Mesenchymal stem cell (in vitro differentiated cells and primary cell): ENCODE data around the gene CSTPP1.

Experiments
- DNase-seq: peaks from one replicate; pipeline ENCODE4 v3.0.0-alpha.2; 2013
- H2AFZ ChIP-seq: one replicate; pipeline ENCODE4 v1.6.1; 2013; ENCODE audit warnings: low read depth, mild to moderate bottlenecking, control low read depth, inconsistent platforms, low read length, moderate library complexity
- H2AK5ac ChIP-seq: 2 replicates; pipeline ENCODE4 v1.6.1; 2013; ENCODE audit warnings: low read length, moderate library complexity, mild to moderate bottlenecking, inconsistent platforms; ENCODE audit not compliant: severe bottlenecking
- H2BK120ac ChIP-seq: one replicate; pipeline ENCODE4 v1.6.1; 2013; ENCODE audit warnings: low read depth, mild to moderate bottlenecking, inconsistent platforms, low read length, moderate library complexity
- H2BK12ac ChIP-seq, 2 experiments: one replicate each; pipeline ENCODE4 v1.6.1; 2013; ENCODE audit warnings: inconsistent platforms in 2 of 2, low read length in 2 of 2, mild to moderate bottlenecking in 2 of 2, moderate library complexity in 2 of 2, control low read depth in 1 of 2
- H2BK15ac ChIP-seq: one replicate; pipeline ENCODE4 v1.6.1; 2013; ENCODE audit warnings: mild to moderate bottlenecking, low read depth, inconsistent platforms; ENCODE audit not compliant: poor library complexity, severe bottlenecking
- H2BK5ac ChIP-seq: 2 replicates; pipeline ENCODE4 v1.6.1; 2013; ENCODE audit warnings: low read depth, mild to moderate bottlenecking, low read length, control low read depth, inconsistent platforms; ENCODE audit not compliant: poor library complexity, severe bottlenecking
- H3K14ac ChIP-seq, 2 experiments: one replicate each; pipeline ENCODE4 v1.6.1; 2013; ENCODE audit warnings: inconsistent platforms in 2 of 2, low read length in 2 of 2, control low read depth in 1 of 2, mild to moderate bottlenecking in 1 of 2, moderate library complexity in 1 of 2
- H3K18ac ChIP-seq, 2 experiments: one replicate each; pipeline ENCODE4 v1.6.1; 2013; ENCODE audit warnings: inconsistent platforms in 2 of 2, low read length in 2 of 2, control low read depth in 1 of 2, low read depth in 1 of 2, mild to moderate bottlenecking in 1 of 2
- H3K23ac ChIP-seq, 2 experiments: one replicate each; pipeline ENCODE4 v1.6.1; 2013; ENCODE audit warnings: inconsistent platforms in 2 of 2, low read length in 2 of 2, mild to moderate bottlenecking in 2 of 2, moderate library complexity in 2 of 2, control low read depth in 1 of 2
- H3K27ac ChIP-seq: 2 replicates; pipeline ENCODE4 v1.5.1; 2013; ENCODE audit warnings: mild to moderate bottlenecking, moderate library complexity, low read length, control low read depth, inconsistent platforms; ENCODE audit not compliant: poor library complexity, severe bottlenecking
- H3K27me3 ChIP-seq, 2 experiments: 2 replicates each; pipeline versions ENCODE4 v1.6.1 to v1.7.0; 2013; ENCODE audit warnings: low read length in 2 of 2, mild to moderate bottlenecking in 2 of 2, moderate library complexity in 2 of 2, control low read depth in 1 of 2, inconsistent platforms in 1 of 2; ENCODE audit not compliant: control insufficient read depth in 1 of 2, insufficient read depth in 1 of 2
- H3K36me3 ChIP-seq, 2 experiments: 2 replicates each; pipeline versions ENCODE4 v1.6.1 to v1.7.0; 2013; ENCODE audit warnings: low read length in 2 of 2, control low read depth in 1 of 2, inconsistent platforms in 1 of 2, low read depth in 1 of 2, mild to moderate bottlenecking in 1 of 2; ENCODE audit not compliant: insufficient read depth in 2 of 2, control insufficient read depth in 1 of 2
- H3K4ac ChIP-seq, 2 experiments: one replicate each; pipeline ENCODE4 v1.6.1; 2013; ENCODE audit warnings: inconsistent platforms in 2 of 2, low read length in 2 of 2, mild to moderate bottlenecking in 2 of 2, moderate library complexity in 2 of 2, control low read depth in 1 of 2, low read depth in 1 of 2
- H3K4me1 ChIP-seq: 2 replicates; pipeline ENCODE4 v1.6.1; 2013; ENCODE audit warnings: low read depth, low read length, control low read depth; ENCODE audit not compliant: control insufficient read depth, insufficient read depth
- H3K4me2 ChIP-seq: 2 replicates; pipeline ENCODE4 v1.6.1; 2013; ENCODE audit warnings: low read length, mild to moderate bottlenecking, inconsistent platforms; ENCODE audit not compliant: poor library complexity, severe bottlenecking
- H3K4me3 ChIP-seq, 2 experiments: 2 replicates each; pipeline versions ENCODE4 v1.5.1 to v1.7.0; 2013; ENCODE audit warnings: low read length in 2 of 2, mild to moderate bottlenecking in 2 of 2, control low read depth in 1 of 2, low read depth in 1 of 2; ENCODE audit not compliant: insufficient read depth in 1 of 2
- H3K79me1 ChIP-seq: replicated peaks from 2 replicates; pipeline ENCODE4 v1.6.1; 2013; ENCODE audit warnings: mild to moderate bottlenecking, control low read depth, low read length, inconsistent platforms; ENCODE audit not compliant: poor library complexity, severe bottlenecking
- H3K9ac ChIP-seq: 2 replicates; pipeline ENCODE4 v1.7.0; 2013; ENCODE audit warnings: mild to moderate bottlenecking, low read length, moderate library complexity
- H3K9me3 ChIP-seq: 2 replicates; pipeline ENCODE4 v1.7.0; 2013; ENCODE audit warnings: mild to moderate bottlenecking, low read length; ENCODE audit not compliant: control insufficient read depth
- H4K8ac ChIP-seq: one replicate; pipeline ENCODE4 v1.6.1; 2013; ENCODE audit warnings: inconsistent platforms, mild to moderate bottlenecking, low read length, moderate library complexity
- H4K91ac ChIP-seq: one replicate; pipeline ENCODE4 v1.6.1; 2013; ENCODE audit warnings: mild to moderate bottlenecking, low read length, inconsistent platforms
- WGBS: methylation state at CpG from one replicate; pipeline ENCODE4 v1.1.7; 2013; ENCODE audit warnings: mixed read lengths; 5-methylcytosine and 5-hydroxymethylcytosine counted together

Gene CSTPP1

GRCh38 chr11:47180006-47180787 is 243.6 kb downstream of the CSTPP1 start:
- H3K79me1 ChIP-seq, result peaks cover 27% of the 10 kb centered on the region
- H3K4me1 ChIP-seq, result peaks cover 22% of the 10 kb centered on the region
- 96% methylated on average over 35 of the region's 35 CpGs for WGBS
- H3K27ac ChIP-seq, result no peak overlapping the region
- no peak overlapping the region for H4K91ac ChIP-seq
- H3K4me3 ChIP-seq, result no peak overlapping the region
- H2BK12ac ChIP-seq, result no peak overlapping the region
- H4K8ac ChIP-seq, result no peak overlapping the region
- H2AK5ac ChIP-seq, result no peak overlapping the region
- no peak overlapping the region for H3K18ac ChIP-seq
- H3K23ac ChIP-seq, result no peak overlapping the region
- no peaks in the 10 kb centered on the region for H3K9me3 ChIP-seq
- no peak overlapping the region for H3K14ac ChIP-seq
- no peak overlapping the region for H2BK5ac ChIP-seq
- no peaks in the 10 kb centered on the region for H3K27me3 ChIP-seq
- no peak overlapping the region for H3K4me2 ChIP-seq
- H2BK15ac ChIP-seq, result no peak overlapping the region
- DNase-seq, result no peak
- H3K9ac ChIP-seq, result no peak overlapping the region
- no peak overlapping the region for H2AFZ ChIP-seq
- H2BK120ac ChIP-seq, result no peak overlapping the region
- H3K4ac ChIP-seq, result no peak overlapping the region
- H3K36me3 ChIP-seq, result peaks cover 18 to 59% of the 10 kb centered on the region in 2 experiments

DNA sequence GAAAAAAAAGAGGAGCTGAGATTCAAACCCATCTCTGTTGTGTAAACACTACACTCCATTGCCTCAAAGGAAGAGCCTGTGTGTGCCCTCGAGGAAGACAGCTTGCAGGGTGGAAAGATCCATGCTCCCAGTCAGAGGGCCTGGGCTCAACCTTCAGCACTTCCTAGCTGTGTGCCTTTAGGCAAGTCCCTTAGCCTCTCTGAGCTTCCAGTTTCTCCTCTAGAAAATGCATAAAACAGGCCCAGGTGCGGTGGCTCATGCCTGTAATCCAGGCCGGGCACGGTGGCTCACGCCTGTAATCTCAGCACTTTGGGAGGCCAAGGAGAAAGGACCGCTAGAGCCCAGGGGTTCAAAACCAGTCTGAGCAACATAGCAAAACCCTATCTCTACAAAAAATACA is 244.7 kb downstream of the CSTPP1 start:
- no peak overlapping the region for H3K4ac ChIP-seq
- no peak overlapping the region for H2BK120ac ChIP-seq
- H3K4me2 ChIP-seq, result no peak overlapping the region
- H3K4me3 ChIP-seq, result no peak overlapping the region
- no peak overlapping the region for H3K23ac ChIP-seq
- no peaks in the 10 kb centered on the region for H3K27me3 ChIP-seq
- no peaks in the 10 kb centered on the region for H3K9me3 ChIP-seq
- H3K4me1 ChIP-seq, result peaks cover 20% of the 10 kb centered on the region
- no peak overlapping the region for H2BK5ac ChIP-seq
- no peak overlapping the region for H3K27ac ChIP-seq
- peaks cover 27% of the 10 kb centered on the region for H3K79me1 ChIP-seq
- peaks cover 17 to 58% of the 10 kb centered on the region in 2 experiments for H3K36me3 ChIP-seq
- no peak overlapping the region for H3K14ac ChIP-seq
- 94% methylated on average over 5 of the region's 6 CpGs for WGBS
- DNase-seq, result no peak
- H2BK12ac ChIP-seq, result no peak overlapping the region
- no peak overlapping the region for H4K91ac ChIP-seq
- no peak overlapping the region for H2AK5ac ChIP-seq
- no peak overlapping the region for H4K8ac ChIP-seq
- no peak overlapping the region for H2AFZ ChIP-seq
- H3K9ac ChIP-seq, result no peak overlapping the region
- H3K18ac ChIP-seq, result no peak overlapping the region
- no peak overlapping the region for H2BK15ac ChIP-seq

- no peak overlapping the region for H3K4me2 ChIP-seq
- H3K4me3 ChIP-seq, result no peak overlapping the region
- H3K23ac ChIP-seq, result no peak overlapping the region
- no peak overlapping the region for H2AFZ ChIP-seq
- H3K18ac ChIP-seq, result no peak overlapping the region
- H4K91ac ChIP-seq, result peak overlapping the region; percentile 7
- DNase-seq, result no peak
- H3K79me1 ChIP-seq, result peaks cover 27% of the 10 kb centered on the region
- no peaks in the 10 kb centered on the region for H3K27me3 ChIP-seq
- peaks cover 17 to 58% of the 10 kb centered on the region in 2 experiments for H3K36me3 ChIP-seq
- H3K9me3 ChIP-seq, result no peaks in the 10 kb centered on the region
- no peak overlapping the region for H3K27ac ChIP-seq
- peaks cover 29% of the 10 kb centered on the region for H3K4me1 ChIP-seq
- no peak overlapping the region for H2AK5ac ChIP-seq
- no peak overlapping the region for H3K14ac ChIP-seq
- H2BK5ac ChIP-seq, result no peak overlapping the region
- H4K8ac ChIP-seq, result no peak overlapping the region
- WGBS, result 97% methylated on average over 17 of the region's 17 CpGs
- H3K4ac ChIP-seq, result no peak overlapping the region
- no peak overlapping the region for H2BK15ac ChIP-seq
- no peak overlapping the region for H3K9ac ChIP-seq
- H2BK12ac ChIP-seq, result peak overlapping the region in 1 of 2 experiments; percentile 16
- H2BK120ac ChIP-seq, result no peak overlapping the region
These were observed 245.8 kb downstream of the CSTPP1 start for GRCh38 chr11:47182380-47182779.

GRCh38 chr11:47183031-47183856 is 246.7 kb downstream of the CSTPP1 start:
- no peak overlapping the region for H4K91ac ChIP-seq
- H2AFZ ChIP-seq, result no peak overlapping the region
- H2BK12ac ChIP-seq, result no peak overlapping the region
- H3K27me3 ChIP-seq, result no peaks in the 10 kb centered on the region
- H2BK15ac ChIP-seq, result no peak overlapping the region
- H3K4me1 ChIP-seq, result peaks cover 27% of the 10 kb centered on the region
- no peak overlapping the region for H2BK5ac ChIP-seq
- no peak overlapping the region for H3K9ac ChIP-seq
- no peak overlapping the region for H2BK120ac ChIP-seq
- no peak overlapping the region for H2AK5ac ChIP-seq
- peaks cover 15 to 52% of the 10 kb centered on the region in 2 experiments for H3K36me3 ChIP-seq
- peaks cover 27% of the 10 kb centered on the region for H3K79me1 ChIP-seq
- no peak overlapping the region for H3K4ac ChIP-seq
- no peak overlapping the region for H3K4me3 ChIP-seq
- no peak overlapping the region for H3K14ac ChIP-seq
- no peak for DNase-seq
- H3K4me2 ChIP-seq, result no peak overlapping the region
- H3K23ac ChIP-seq, result no peak overlapping the region
- no peak overlapping the region for H3K18ac ChIP-seq
- no peak overlapping the region for H4K8ac ChIP-seq
- H3K9me3 ChIP-seq, result no peaks in the 10 kb centered on the region
- H3K27ac ChIP-seq, result no peak overlapping the region
- WGBS, result 97% methylated on average over 25 of the region's 25 CpGs
